PC-9 (cell line): ENCODE measurements around the gene COQ4. TPM values are rescaled to one million over a fixed set of nuclear protein-coding genes. Genes with fewer than 3 reads are reported as not detected.

Experiments
- BruUV-seq: library from RNA; stranded (reverse); fragments of 400-500 nt; replicated peaks from 2 replicates; lab custom pipeline; 2021; lab: Mats Ljungman, UMichigan
- CTCF ChIA-PET: fragments of 300-600 bp; sonication (Branson Sonifier 250); formaldehyde crosslinking; loops from one replicate; lab custom pipeline; 2022; ENCODE audit warnings: antibody characterized with exemption; lab: Charles Lee
- POLR2A ChIA-PET: fragments of 300-600 bp; sonication (Branson Sonifier 250); formaldehyde crosslinking; loops from one replicate; lab custom pipeline; 2022; ENCODE audit warnings: antibody characterized with exemption; ENCODE audit not compliant: unreplicated experiment; lab: Charles Lee
- DNase-seq, 2 experiments: peaks; one replicate each; pipeline versions ENCODE4 v3.0.0 to v3.0.0-alpha.2; 2015 to 2022; ENCODE audit warnings: mixed read lengths in 1 of 2
- H2AFZ ChIP-seq: fragments of 200-600 bp; sonication (generic); 2 replicates; pipeline ENCODE4 v1.8.1; 2017; ENCODE audit warnings: antibody characterized with exemption
- H3F3A ChIP-seq: fragments of 200-600 bp; sonication (generic); 2 replicates; pipeline ENCODE4 v1.8.1; 2017; ENCODE audit warnings: antibody characterized with exemption, mild to moderate bottlenecking, low read depth; ENCODE audit not compliant: insufficient read depth
- H3K27ac ChIP-seq: fragments of 200-600 bp; sonication (generic); 2 replicates; pipeline ENCODE4 v1.6.1; 2016; ENCODE audit warnings: mixed run types
- H3K27me3 ChIP-seq: fragments of 200-600 bp; sonication (generic); 2 replicates; pipeline ENCODE4 v1.6.1; 2016; ENCODE audit warnings: low read depth, mixed run types; ENCODE audit not compliant: insufficient read depth
- H3K36me3 ChIP-seq: fragments of 200-600 bp; sonication (generic); 2 replicates; pipeline ENCODE4 v1.6.1; 2016; ENCODE audit warnings: low read depth, mixed run types
- H3K4me1 ChIP-seq: fragments of 200-600 bp; sonication (generic); replicated peaks from 2 replicates; pipeline ENCODE4 v1.6.1; 2016; ENCODE audit warnings: mixed run types; ENCODE audit not compliant: insufficient read depth
- H3K4me2 ChIP-seq: fragments of 200-600 bp; sonication (generic); 2 replicates; pipeline ENCODE4 v1.6.1; 2017; ENCODE audit warnings: mixed run types
- H3K4me3 ChIP-seq: fragments of 200-600 bp; sonication (generic); 2 replicates; pipeline ENCODE4 v1.6.1; 2016; ENCODE audit warnings: mixed run types
- H3K79me2 ChIP-seq: fragments of 200-600 bp; sonication (generic); 2 replicates; pipeline ENCODE4 v1.6.1; 2017; ENCODE audit warnings: low read depth, mixed run types
- H3K9me2 ChIP-seq: fragments of 200-600 bp; sonication (generic); 2 replicates; pipeline ENCODE4 v1.8.1; 2017; ENCODE audit warnings: mild to moderate bottlenecking; ENCODE audit not compliant: insufficient read depth
- H3K9me3 ChIP-seq: fragments of 200-600 bp; sonication (generic); 2 replicates; pipeline ENCODE4 v1.8.1; 2016; ENCODE audit warnings: low read depth; ENCODE audit not compliant: insufficient read depth
- H4K20me1 ChIP-seq: fragments of 200-600 bp; sonication (generic); 2 replicates; pipeline ENCODE4 v1.8.1; 2017; ENCODE audit not compliant: insufficient read depth
- EZH2 ChIP-seq: fragments of 200-600 bp; sonication (generic); IDR thresholded peaks from 2 replicates; pipeline ENCODE4 v1.8.0; 2017; ENCODE audit warnings: antibody characterized with exemption, low read depth
- intact Hi-C: fragments of 100-400 bp; cut with micrococcal nuclease; formaldehyde crosslinking; loops from one replicate; pipeline ENCODE4 v1.10.0; 2022; ENCODE audit not compliant: unreplicated experiment
- total RNA-seq: library from RNA; stranded (reverse); gene quantifications from 2 replicates; pipeline ENCODE4 v1.2.3, GENCODE V29; 2021
- TF ChIP-seq, protein P1 (sequence below): fragments of 200-600 bp; sonication (generic); conservative IDR thresholded peaks from 2 replicates; pipeline ENCODE4 v1.6.1; 2017; ENCODE audit warnings: mixed run types, antibody characterized with exemption, mild to moderate bottlenecking, moderate library complexity

The COQ4 gene
- total RNA-seq, 1 experiment from 2014 or later, result 81.8 TPM

DNA sequence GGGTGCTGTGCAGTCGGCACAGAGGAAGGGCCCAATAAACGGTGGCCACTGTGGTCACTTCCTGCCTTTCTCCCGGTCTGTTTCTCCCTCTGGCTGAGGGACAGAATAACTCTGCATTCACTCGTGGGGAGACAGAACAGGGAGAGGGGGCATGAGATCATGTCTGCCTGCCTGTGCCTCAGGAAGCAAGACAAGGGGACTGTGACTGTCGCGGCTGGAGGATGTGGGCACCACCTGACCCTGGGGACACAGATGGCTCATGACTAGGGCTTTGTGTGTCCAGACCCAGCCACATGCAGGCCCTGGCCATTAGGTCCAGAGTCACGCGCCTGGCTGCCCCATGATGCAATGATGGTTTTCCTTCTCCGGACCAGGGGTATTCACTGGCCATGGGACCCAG lies 6.2 kb upstream of the COQ4 start:
- no peaks in the 10 kb centered on the region for H3K27me3 ChIP-seq
- ChIA-PET CTCF (no interaction called here), POLR2A (no interaction called here)
- H3K36me3 ChIP-seq, result peaks cover 17% of the 10 kb centered on the region
- peaks cover 5% of the 10 kb centered on the region for H3K4me1 ChIP-seq
- no peak overlapping the region for H3K4me2 ChIP-seq
- TF ChIP-seq, protein P1, sequence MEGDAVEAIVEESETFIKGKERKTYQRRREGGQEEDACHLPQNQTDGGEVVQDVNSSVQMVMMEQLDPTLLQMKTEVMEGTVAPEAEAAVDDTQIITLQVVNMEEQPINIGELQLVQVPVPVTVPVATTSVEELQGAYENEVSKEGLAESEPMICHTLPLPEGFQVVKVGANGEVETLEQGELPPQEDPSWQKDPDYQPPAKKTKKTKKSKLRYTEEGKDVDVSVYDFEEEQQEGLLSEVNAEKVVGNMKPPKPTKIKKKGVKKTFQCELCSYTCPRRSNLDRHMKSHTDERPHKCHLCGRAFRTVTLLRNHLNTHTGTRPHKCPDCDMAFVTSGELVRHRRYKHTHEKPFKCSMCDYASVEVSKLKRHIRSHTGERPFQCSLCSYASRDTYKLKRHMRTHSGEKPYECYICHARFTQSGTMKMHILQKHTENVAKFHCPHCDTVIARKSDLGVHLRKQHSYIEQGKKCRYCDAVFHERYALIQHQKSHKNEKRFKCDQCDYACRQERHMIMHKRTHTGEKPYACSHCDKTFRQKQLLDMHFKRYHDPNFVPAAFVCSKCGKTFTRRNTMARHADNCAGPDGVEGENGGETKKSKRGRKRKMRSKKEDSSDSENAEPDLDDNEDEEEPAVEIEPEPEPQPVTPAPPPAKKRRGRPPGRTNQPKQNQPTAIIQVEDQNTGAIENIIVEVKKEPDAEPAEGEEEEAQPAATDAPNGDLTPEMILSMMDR, result no peak
- no peak for TF ChIP-seq EZH2
- H3K27ac ChIP-seq, result no peak overlapping the region
- intact Hi-C loops, result no loop called here
- no peak overlapping the region for H2AFZ ChIP-seq
- no peaks in the 10 kb centered on the region for H4K20me1 ChIP-seq
- H3K4me3 ChIP-seq, result no peak overlapping the region
- H3K9me2 ChIP-seq, result no peaks in the 10 kb centered on the region
- H3K79me2 ChIP-seq, result peaks cover 14% of the 10 kb centered on the region
- H3K9me3 ChIP-seq, result no peaks in the 10 kb centered on the region
- BruUV-seq, result no TSS peak
- no peak for DNase-seq
- H3F3A ChIP-seq, result no peaks in the 10 kb centered on the region; the same call in 1 of the 2 replicates

DNA sequence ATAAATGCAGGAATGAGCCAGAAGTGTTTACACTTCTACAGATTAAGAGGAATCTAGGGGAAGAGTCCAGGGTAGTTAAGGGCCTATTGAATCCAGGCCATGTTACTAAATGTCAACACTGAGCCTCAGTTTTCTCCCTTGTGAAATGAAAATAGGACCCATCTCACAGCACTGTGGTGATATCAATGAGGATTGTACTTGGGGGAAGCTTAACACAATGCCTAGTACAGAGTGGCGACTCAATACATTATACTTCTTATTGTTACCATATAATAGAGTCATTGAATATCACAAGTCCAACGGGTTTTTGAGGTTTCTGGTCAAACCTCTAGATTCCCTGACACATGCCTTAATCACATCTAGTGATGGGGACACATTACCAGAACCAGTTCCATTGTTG lies 5.0 kb upstream of the COQ4 start:
- no TSS peak for BruUV-seq

DNA sequence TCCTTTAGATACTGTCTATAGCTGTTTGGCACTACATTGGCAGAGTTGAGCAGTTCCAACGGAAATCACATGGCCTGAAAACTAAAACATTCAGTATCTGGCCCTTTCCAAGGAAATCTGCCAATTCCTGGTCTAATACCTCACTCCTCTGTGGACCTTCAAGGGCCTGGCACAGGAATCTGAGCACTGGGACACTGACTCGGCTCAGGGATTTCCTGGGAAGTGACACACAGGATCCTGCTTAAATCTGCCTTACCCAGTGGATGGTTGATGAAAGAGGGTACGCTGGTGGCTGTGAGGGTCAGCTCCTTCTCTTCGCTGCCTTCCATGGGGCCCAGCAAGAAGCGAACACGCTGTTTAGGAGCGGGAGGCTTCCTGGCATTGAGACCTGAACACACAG lies 1.3 kb upstream of the COQ4 start:
- Histone ChIP-seq H3K9me3 (no peaks in the 10 kb centered on the region), H3K36me3 (peaks cover 15% of the 10 kb centered on the region), H3K9me2 (no peaks in the 10 kb centered on the region), H3K4me2 (peak overlapping the region; percentile 94), H3K79me2 (peaks cover 52% of the 10 kb centered on the region), H2AFZ (no peak overlapping the region), H3K4me3 (peak overlapping the region; percentile 100), H3K4me1 (peaks cover 21% of the 10 kb centered on the region), H3F3A (peaks cover 4% of the 10 kb centered on the region; the same call in 1 of the 2 replicates), H4K20me1 (no peaks in the 10 kb centered on the region; the same call in 1 of the 2 replicates), H3K27me3 (no peaks in the 10 kb centered on the region), H3K27ac (no peak overlapping the region)
- ChIA-PET CTCF (no interaction called here), POLR2A (no interaction called here)
- intact Hi-C loops, result no loop called here
- TF ChIP-seq, protein P1, result no peak
- TF ChIP-seq EZH2, result no peak
- no TSS peak for BruUV-seq
- no peak for DNase-seq

More for the DNA sequence above, 5.0 kb upstream of the COQ4 start:
- intact Hi-C loops, result no loop called here
- Histone ChIP-seq H3K4me3 (no peak overlapping the region), H3K27ac (no peak overlapping the region), H2AFZ (no peak overlapping the region), H3K27me3 (no peaks in the 10 kb centered on the region), H3K79me2 (peaks cover 22% of the 10 kb centered on the region), H3K36me3 (peaks cover 17% of the 10 kb centered on the region), H4K20me1 (no peaks in the 10 kb centered on the region), H3K4me2 (no peak overlapping the region), H3F3A (no peaks in the 10 kb centered on the region), H3K9me2 (no peaks in the 10 kb centered on the region), H3K9me3 (no peaks in the 10 kb centered on the region), H3K4me1 (peaks cover 9% of the 10 kb centered on the region)
- POLR2A ChIA-PET, result interaction anchor here (1.0 kb wide), 1 partner anchor 13 kb away, joined by 6 read pairs; no protein-coding TSS in a partner anchor
- DNase-seq, result no peak
- TF ChIP-seq, protein P1, result no peak
- no peak for TF ChIP-seq EZH2
- CTCF ChIA-PET, result interaction anchor here (0.6 kb wide), 1 partner anchor 102 kb away, joined by 3 read pairs; no protein-coding TSS in a partner anchor
